Calu3 (cell line): ENCODE measurements around the gene C19orf25. TPM values are rescaled to one million over a fixed set of nuclear protein-coding genes. Genes with fewer than 3 reads are reported as not detected.

Experiments used
- BruUV-seq: library from RNA; stranded (reverse); fragments of 400-500 nt; replicated peaks from 2 replicates; lab custom pipeline; 2021; lab: Mats Ljungman, UMichigan
- CTCF ChIA-PET: fragments of 300-600 bp; sonication (Branson Sonifier 250); formaldehyde crosslinking; loops from one replicate; lab custom pipeline; 2022; ENCODE audit warnings: antibody characterized with exemption; lab: Charles Lee
- DNase-seq: peaks from one replicate; pipeline ENCODE4 v3.0.0; 2022
- H3K27ac Mint-ChIP-seq: one replicate; pipeline ENCODE4 v1.8.0; 2022; ENCODE audit warnings: mixed read lengths; ENCODE audit not compliant: unreplicated experiment
- H3K27me3 Mint-ChIP-seq: one replicate; pipeline ENCODE4 v1.8.0; 2022; ENCODE audit warnings: mixed read lengths; ENCODE audit not compliant: unreplicated experiment
- H3K36me3 Mint-ChIP-seq: one replicate; pipeline ENCODE4 v1.8.0; 2022; ENCODE audit warnings: mild to moderate bottlenecking, moderate library complexity, mixed read lengths; ENCODE audit not compliant: insufficient read depth, unreplicated experiment
- H3K4me1 Mint-ChIP-seq: one replicate; pipeline ENCODE4 v1.8.0; 2022; ENCODE audit warnings: mild to moderate bottlenecking, low read depth, mixed read lengths; ENCODE audit not compliant: unreplicated experiment
- H3K4me3 Mint-ChIP-seq: one replicate; pipeline ENCODE4 v1.8.0; 2022; ENCODE audit warnings: mild to moderate bottlenecking, low read depth, moderate library complexity, mixed read lengths; ENCODE audit not compliant: unreplicated experiment
- H3K9me3 Mint-ChIP-seq: one replicate; pipeline ENCODE4 v1.8.0; 2022; ENCODE audit warnings: low read depth, mixed read lengths; ENCODE audit not compliant: unreplicated experiment
- CTCF ChIP-seq: fragments of 200-600 bp; IDR thresholded peaks from one replicate; pipeline ENCODE4 v1.8.0; 2022; ENCODE audit warnings: antibody characterized with exemption; ENCODE audit not compliant: unreplicated experiment
- intact Hi-C: fragments of 100-400 bp; cut with micrococcal nuclease; formaldehyde crosslinking; loops from one replicate; pipeline ENCODE4 v1.10.0; 2022; ENCODE audit not compliant: unreplicated experiment
- total RNA-seq: library from RNA; stranded (reverse); gene quantifications from 2 replicates; pipeline ENCODE4 v1.2.3, GENCODE V29; 2022

The C19orf25 gene
- total RNA-seq, 1 experiment from 2014 or later: 33.7 TPM

DNA sequence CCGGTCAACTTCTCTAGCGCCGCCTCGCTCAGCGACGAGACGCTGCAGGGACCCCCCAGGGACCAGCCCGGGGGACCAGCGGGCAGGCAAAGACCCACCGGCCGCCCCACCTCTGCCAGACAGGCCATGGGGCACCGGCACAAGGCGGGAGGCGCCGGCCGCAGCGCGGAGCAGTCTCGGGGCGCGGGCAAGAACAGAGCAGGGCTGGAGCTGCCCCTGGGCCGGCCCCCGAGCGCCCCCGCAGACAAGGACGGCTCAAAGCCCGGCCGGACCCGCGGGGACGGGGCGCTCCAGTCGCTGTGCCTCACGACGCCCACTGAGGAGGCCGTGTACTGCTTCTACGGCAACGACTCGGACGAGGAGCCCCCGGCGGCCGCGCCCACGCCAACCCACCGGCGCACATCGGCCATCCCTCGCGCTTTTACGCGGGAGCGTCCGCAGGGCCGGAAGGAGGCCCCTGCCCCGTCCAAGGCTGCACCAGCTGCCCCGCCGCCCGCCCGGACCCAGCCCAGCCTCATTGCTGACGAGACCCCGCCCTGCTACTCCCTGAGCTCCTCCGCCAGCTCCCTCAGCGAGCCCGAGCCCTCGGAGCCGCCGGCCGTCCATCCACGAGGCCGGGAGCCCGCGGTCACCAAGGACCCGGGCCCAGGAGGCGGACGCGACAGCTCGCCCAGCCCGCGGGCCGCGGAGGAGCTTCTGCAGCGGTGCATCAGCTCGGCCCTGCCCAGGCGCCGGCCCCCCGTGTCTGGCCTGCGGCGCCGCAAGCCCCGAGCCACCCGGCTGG is 11.3 kb downstream of the C19orf25 start:
- intact Hi-C loops: no loop called here
- no peak overlapping the region for H3K4me3 Mint-ChIP-seq

GRCh38 chr19:1467215-1467489 is 11.9 kb downstream of the C19orf25 start:
- Mint-ChIP-seq H3K27ac (no peak overlapping the region), H3K36me3 (peaks cover 8% of the 10 kb centered on the region), H3K27me3 (no peaks in the 10 kb centered on the region), H3K4me3 (no peak overlapping the region), H3K9me3 (no peaks in the 10 kb centered on the region), H3K4me1 (no peaks in the 10 kb centered on the region)
- CTCF ChIA-PET: interaction anchor here (1.1 kb wide), 1 partner anchor 14 kb away, joined by 3 read pairs; no protein-coding TSS in a partner anchor
- DNase-seq: no peak
- intact Hi-C loops: no loop called here
- no TSS peak for BruUV-seq
- no peak for TF ChIP-seq CTCF

More for the DNA sequence above, 11.3 kb downstream of the C19orf25 start:
- no peaks in the 10 kb centered on the region for H3K9me3 Mint-ChIP-seq
- H3K4me1 Mint-ChIP-seq: no peaks in the 10 kb centered on the region
- no peak overlapping the region for H3K27ac Mint-ChIP-seq
- no TSS peak for BruUV-seq
- no peak for DNase-seq
- peaks cover 8% of the 10 kb centered on the region for H3K36me3 Mint-ChIP-seq
- H3K27me3 Mint-ChIP-seq: no peaks in the 10 kb centered on the region
- CTCF ChIA-PET: no interaction called here
- TF ChIP-seq CTCF: no peak

GRCh38 chr19:1466461-1467214 is 12.4 kb downstream of the C19orf25 start:
- H3K27ac Mint-ChIP-seq: no peak overlapping the region
- H3K36me3 Mint-ChIP-seq: peaks cover 8% of the 10 kb centered on the region
- no peak overlapping the region for H3K4me3 Mint-ChIP-seq
- intact Hi-C loops: no loop called here
- H3K27me3 Mint-ChIP-seq: no peaks in the 10 kb centered on the region
- H3K4me1 Mint-ChIP-seq: no peaks in the 10 kb centered on the region
- no peaks in the 10 kb centered on the region for H3K9me3 Mint-ChIP-seq
- TF ChIP-seq CTCF: no peak
- no TSS peak for BruUV-seq
- CTCF ChIA-PET: interaction anchor here (0.5 to 1.1 kb wide), 3 partner anchors 14 to 196 kb away, joined by 3 to 6 read pairs (median 3); no protein-coding TSS in a partner anchor
- DNase-seq: no peak

DNA sequence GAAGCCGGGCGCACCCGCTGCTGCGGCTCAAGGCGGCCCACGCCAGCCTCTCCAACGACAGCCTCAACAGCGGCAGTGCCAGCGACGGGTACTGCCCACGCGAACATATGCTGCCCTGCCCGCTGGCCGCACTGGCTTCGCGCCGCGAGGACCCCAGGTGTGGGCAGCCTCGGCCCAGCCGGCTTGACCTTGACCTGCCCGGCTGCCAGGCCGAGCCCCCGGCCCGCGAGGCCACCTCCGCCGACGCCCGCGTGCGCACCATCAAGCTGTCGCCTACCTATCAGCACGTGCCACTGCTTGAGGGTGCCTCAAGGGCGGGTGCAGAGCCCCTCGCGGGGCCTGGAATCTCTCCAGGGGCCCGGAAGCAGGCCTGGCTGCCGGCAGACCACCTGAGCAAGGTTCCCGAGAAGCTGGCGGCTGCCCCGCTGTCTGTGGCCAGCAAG is 13.0 kb downstream of the C19orf25 start:
- Mint-ChIP-seq H3K9me3 (no peaks in the 10 kb centered on the region), H3K27ac (no peak overlapping the region), H3K27me3 (no peaks in the 10 kb centered on the region), H3K4me3 (no peak overlapping the region), H3K4me1 (no peaks in the 10 kb centered on the region), H3K36me3 (peaks cover 8% of the 10 kb centered on the region)
- no peak for TF ChIP-seq CTCF
- no TSS peak for BruUV-seq
- CTCF ChIA-PET: interaction anchor here (0.5 to 1.1 kb wide), 3 partner anchors 13 to 197 kb away, joined by 3 to 6 read pairs (median 3); no protein-coding TSS in a partner anchor
- intact Hi-C loops: no loop called here
- DNase-seq: no peak
